BLaER1 (cell line): ENCODE data around the gene OR2G3.

Experiments used
- H3K27ac ChIP-seq: shearing (Covaris generic); formaldehyde crosslinking; 2 replicates; pipeline ENCODE4 v1.8.1; 2022
- H3K27me3 ChIP-seq: shearing (Covaris generic); formaldehyde crosslinking; 2 replicates; pipeline ENCODE4 v1.8.1; 2022
- H3K36me3 ChIP-seq: shearing (Covaris generic); formaldehyde crosslinking; 2 replicates; pipeline ENCODE4 v1.8.1; 2022
- H3K4me1 ChIP-seq: shearing (Covaris generic); formaldehyde crosslinking; 2 replicates; pipeline ENCODE4 v1.8.1; 2022
- H3K4me2 ChIP-seq: shearing (Covaris generic); formaldehyde crosslinking; 2 replicates; pipeline ENCODE4 v1.8.1; 2022
- H3K4me3 ChIP-seq: shearing (Covaris generic); formaldehyde crosslinking; 2 replicates; pipeline ENCODE4 v1.8.1; 2022
- H3K9ac ChIP-seq: shearing (Covaris generic); formaldehyde crosslinking; 2 replicates; pipeline ENCODE4 v1.8.1; 2022
- H3K9me3 ChIP-seq: shearing (Covaris generic); formaldehyde crosslinking; 2 replicates; pipeline ENCODE4 v1.8.1; 2022
- H4K20me1 ChIP-seq: shearing (Covaris generic); formaldehyde crosslinking; 2 replicates; pipeline ENCODE4 v1.8.1; 2022
- Cebpa-rat ChIP-seq: shearing (Covaris generic); IDR thresholded peaks from 2 replicates; pipeline ENCODE4 v1.8.1; 2022

The OR2G3 gene

DNA sequence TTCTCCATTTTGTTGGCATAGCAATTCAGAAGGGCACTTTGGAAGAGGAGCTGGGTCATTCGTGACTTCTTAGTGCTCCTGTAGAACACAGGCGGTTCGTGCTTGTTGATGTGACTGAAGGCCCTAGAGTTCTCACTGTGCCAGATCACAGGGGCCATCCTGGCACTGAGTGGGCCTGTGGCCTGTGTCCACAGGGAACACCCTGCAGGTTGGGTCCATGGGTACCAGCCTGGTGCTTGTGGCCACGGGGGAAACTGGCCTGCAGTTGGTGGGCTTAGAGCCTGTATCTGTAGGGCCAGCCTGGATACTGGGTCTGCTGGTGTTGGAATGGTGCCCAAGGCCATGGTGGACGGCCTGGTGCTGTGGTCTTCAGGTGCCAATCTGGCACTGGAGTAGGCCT lies 9.2 kb downstream of the OR2G3 start:
- no peak overlapping the region for H3K4me2 ChIP-seq
- no peak for TF ChIP-seq Cebpa-rat

DNA sequence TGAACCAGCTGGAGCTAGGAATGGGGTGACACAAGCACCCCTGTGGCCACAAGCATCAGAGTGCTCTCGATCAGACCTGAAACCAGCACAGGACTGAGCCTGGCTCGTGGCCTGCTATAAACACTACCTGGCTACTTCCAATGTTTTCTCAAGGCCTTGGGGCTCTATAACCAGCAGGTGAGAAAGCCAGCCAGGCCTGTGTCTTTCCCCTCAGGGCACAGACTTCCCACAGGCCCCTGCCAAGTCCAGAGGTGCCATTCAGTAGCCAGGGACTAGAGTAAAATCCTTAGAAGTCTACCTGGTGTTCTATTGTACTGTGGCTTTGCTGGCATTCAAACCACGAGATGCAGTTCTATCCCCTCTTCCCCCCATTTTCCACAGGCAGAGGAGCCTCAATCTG lies 22.6 kb downstream of the OR2G3 start:
- H3K9ac ChIP-seq, result no peak overlapping the region
- H3K9me3 ChIP-seq, result 0 out of 2 replicates have a peak, but pooled peaks cover 3% of the 10 kb centered on the region
- TF ChIP-seq Cebpa-rat, result no peak
- H3K27me3 ChIP-seq, result no peaks in the 10 kb centered on the region
- H3K27ac ChIP-seq, result no peak overlapping the region
- H3K4me2 ChIP-seq, result no peak overlapping the region
- no peaks in the 10 kb centered on the region for H4K20me1 ChIP-seq
- H3K36me3 ChIP-seq, result no peaks in the 10 kb centered on the region
- H3K4me1 ChIP-seq, result no peaks in the 10 kb centered on the region
- H3K4me3 ChIP-seq, result no peak overlapping the region

More for the DNA sequence above, 9.2 kb downstream of the OR2G3 start:
- no peaks in the 10 kb centered on the region for H4K20me1 ChIP-seq
- no peak overlapping the region for H3K9ac ChIP-seq
- H3K27me3 ChIP-seq, result no peaks in the 10 kb centered on the region
- no peaks in the 10 kb centered on the region for H3K36me3 ChIP-seq
- no peaks in the 10 kb centered on the region for H3K4me1 ChIP-seq
- no peaks in the 10 kb centered on the region for H3K9me3 ChIP-seq
- no peak overlapping the region for H3K4me3 ChIP-seq
- no peak overlapping the region for H3K27ac ChIP-seq

DNA sequence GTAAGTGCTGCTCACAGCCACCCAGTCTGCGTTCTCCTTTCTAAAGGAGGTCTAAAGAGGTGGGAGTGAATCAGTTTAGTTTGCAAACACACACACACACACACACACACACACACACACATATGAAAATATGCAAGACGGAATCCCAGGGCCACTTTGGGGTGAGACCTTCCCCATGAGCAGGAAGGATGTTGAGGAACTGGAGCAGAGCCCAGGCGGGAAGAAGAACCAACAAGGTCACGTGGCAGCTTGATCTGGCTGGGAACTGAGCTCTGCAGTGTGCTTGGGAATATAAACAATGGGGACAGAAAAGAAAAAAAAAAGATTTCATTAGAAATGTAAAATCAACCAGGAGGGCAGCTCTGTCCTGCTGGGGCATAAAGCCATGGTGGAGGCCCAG lies 32.6 kb downstream of the OR2G3 start:
- Histone ChIP-seq H3K27me3 (no peaks in the 10 kb centered on the region), H3K9ac (no peak overlapping the region), H3K4me3 (no peak overlapping the region), H3K36me3 (no peaks in the 10 kb centered on the region), H3K4me1 (no peaks in the 10 kb centered on the region), H3K4me2 (no peak overlapping the region), H3K9me3 (peaks cover 15% of the 10 kb centered on the region), H3K27ac (no peak overlapping the region), H4K20me1 (no peaks in the 10 kb centered on the region)
- no peak for TF ChIP-seq Cebpa-rat

DNA sequence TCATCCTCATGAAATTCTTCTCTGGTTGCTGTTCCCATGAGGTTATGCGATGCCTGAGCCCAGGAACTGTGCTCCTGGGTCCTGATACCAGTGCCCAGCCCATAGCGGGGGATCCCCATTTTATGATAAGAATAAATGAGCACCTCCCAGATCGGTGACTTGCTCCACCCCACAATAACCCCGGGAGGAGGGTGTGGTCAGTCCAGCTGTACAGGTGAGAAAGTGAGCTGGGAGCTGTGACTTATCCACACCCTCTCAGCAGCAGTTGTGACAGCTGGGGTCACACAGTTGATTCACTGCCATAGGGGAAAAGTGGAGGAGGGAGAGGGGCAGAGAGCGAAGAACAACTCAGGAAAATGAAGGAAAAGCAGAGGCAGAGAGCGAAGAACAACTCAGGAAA lies 33.4 kb downstream of the OR2G3 start:
- no peak overlapping the region for H3K4me2 ChIP-seq
- H3K9ac ChIP-seq, result no peak overlapping the region
- H3K36me3 ChIP-seq, result no peaks in the 10 kb centered on the region
- peaks cover 15% of the 10 kb centered on the region for H3K9me3 ChIP-seq
- H3K4me3 ChIP-seq, result no peak overlapping the region
- no peaks in the 10 kb centered on the region for H3K4me1 ChIP-seq
- H3K27ac ChIP-seq, result no peak overlapping the region
- no peak for TF ChIP-seq Cebpa-rat
- H3K27me3 ChIP-seq, result no peaks in the 10 kb centered on the region
- no peaks in the 10 kb centered on the region for H4K20me1 ChIP-seq

DNA sequence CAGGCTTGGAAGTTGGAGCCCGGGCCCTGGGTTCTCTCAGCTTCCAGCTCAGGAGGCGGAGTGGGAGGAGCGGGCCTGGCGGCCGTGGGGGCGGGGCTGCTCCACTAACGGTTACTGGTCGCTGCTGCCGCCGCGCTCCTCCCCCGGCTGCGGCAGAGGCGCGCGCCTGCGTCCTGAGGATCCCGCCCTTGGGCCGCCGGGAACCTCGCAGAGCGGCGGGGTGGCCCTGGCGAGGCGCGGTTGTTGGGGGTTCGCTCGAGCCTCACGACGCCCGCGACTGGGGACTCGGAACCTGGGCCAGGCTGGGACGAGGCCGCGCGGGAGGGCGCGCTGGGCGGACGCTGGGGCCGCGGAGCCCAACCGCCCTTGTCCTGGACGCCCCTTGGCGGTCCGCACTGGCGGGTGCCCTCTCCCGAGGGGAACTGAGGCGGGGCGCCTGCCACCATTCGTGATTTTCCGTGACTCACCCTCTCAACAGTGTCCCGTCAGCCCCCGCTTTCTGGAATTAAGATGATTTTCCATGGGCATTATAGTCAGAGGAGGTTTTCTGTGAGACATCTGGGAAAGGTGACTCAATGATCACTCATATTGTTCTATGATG lies 34.1 kb downstream of the OR2G3 start:
- no peak overlapping the region for H3K4me2 ChIP-seq
- no peaks in the 10 kb centered on the region for H4K20me1 ChIP-seq
- no peak overlapping the region for H3K4me3 ChIP-seq
- TF ChIP-seq Cebpa-rat, result no peak
- no peaks in the 10 kb centered on the region for H3K27me3 ChIP-seq
- no peaks in the 10 kb centered on the region for H3K36me3 ChIP-seq
- no peak overlapping the region for H3K9ac ChIP-seq
- H3K27ac ChIP-seq, result no peak overlapping the region
- H3K4me1 ChIP-seq, result no peaks in the 10 kb centered on the region
- H3K9me3 ChIP-seq, result peaks cover 15% of the 10 kb centered on the region

DNA sequence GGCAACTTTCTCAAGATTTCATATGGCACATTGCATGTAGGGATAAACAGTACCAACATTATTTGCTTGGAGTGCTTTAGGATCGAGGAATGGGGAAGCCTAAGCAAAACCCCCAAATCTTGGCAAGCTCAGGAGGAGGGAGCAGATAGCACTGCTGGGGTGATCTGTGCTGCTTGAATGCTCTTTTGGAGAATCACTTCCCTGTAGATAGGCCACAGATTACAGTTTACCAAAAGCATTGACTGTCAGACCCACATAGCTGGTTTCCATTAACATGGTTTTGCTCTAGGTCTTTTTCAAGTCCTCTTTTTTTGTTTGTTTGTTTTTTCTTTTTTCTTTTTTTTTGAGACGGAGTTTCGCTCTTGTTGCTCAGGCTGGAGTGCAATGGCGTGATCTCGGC lies 37.4 kb downstream of the OR2G3 start:
- peaks cover 15% of the 10 kb centered on the region for H3K9me3 ChIP-seq
- no peaks in the 10 kb centered on the region for H4K20me1 ChIP-seq
- no peak for TF ChIP-seq Cebpa-rat
- no peak overlapping the region for H3K27ac ChIP-seq
- H3K27me3 ChIP-seq, result no peaks in the 10 kb centered on the region
- H3K9ac ChIP-seq, result no peak overlapping the region
- H3K4me2 ChIP-seq, result no peak overlapping the region
- H3K4me1 ChIP-seq, result peaks cover 3% of the 10 kb centered on the region
- no peak overlapping the region for H3K4me3 ChIP-seq
- H3K36me3 ChIP-seq, result no peaks in the 10 kb centered on the region

DNA sequence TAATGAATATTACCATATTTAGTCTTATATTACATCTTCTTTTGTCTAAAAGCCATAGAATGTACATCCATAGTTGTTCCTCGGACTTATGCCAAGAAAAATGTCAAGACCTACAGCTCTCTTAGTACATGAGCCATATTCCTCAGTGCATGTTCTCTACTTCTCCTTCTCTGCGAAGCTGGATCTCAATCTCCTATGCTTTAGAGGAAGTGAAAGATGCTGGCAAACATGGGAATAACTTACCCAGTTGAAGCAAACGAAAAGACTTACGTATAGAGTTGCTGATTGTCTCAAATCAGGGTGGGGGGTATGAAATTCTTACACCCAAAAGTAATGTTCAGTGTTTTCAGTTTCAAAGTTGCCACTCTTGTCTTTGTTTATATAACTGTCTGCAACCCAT lies 41.5 kb downstream of the OR2G3 start:
- Histone ChIP-seq H3K4me2 (no peak overlapping the region), H3K27me3 (no peaks in the 10 kb centered on the region), H3K4me3 (no peak overlapping the region), H3K9ac (no peak overlapping the region), H3K9me3 (no peaks in the 10 kb centered on the region), H3K27ac (no peak overlapping the region), H3K36me3 (no peaks in the 10 kb centered on the region), H3K4me1 (peaks cover 10% of the 10 kb centered on the region), H4K20me1 (no peaks in the 10 kb centered on the region)
- no peak for TF ChIP-seq Cebpa-rat

DNA sequence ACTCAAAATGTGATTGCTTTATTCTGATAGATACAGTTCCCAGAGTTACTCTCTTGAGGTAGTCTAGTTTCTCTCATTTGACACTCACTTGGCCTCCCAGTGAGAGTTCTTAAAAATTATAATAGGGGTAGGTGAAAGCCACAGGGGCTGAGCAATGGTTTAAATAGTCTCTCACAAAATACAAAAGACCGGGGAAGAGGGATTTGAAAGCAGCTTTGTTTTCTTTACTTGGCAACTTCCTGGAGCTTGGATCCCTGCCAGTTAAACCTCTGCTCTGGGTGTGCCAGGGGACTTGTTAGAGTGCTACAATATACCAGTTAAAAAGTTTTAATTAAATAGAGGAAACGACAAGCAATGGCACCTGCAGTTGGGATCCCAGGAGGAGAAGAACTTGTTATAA lies 42.5 kb downstream of the OR2G3 start:
- Histone ChIP-seq H3K4me1 (peaks cover 10% of the 10 kb centered on the region), H3K27ac (no peak overlapping the region)
- TF ChIP-seq Cebpa-rat, result no peak

DNA sequence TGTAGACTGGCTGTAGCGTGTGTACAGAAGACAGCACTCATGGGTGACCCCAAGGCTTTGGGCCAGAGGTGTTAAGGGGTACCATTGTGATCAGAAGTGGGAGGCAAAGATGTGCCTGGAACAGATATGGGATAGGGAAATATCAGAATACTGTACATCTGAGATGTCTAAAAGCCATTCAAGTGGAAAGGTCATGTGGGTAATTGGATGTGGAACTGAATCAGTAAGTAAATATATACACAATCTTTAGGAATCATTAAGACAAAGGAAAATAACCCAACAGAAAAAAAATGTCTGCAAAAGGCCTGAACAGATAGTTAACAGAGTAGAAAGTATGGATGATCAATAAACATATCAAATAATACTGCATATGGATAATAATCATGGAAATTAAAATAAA lies 47.7 kb downstream of the OR2G3 start:
- H3K4me3 ChIP-seq, result no peak overlapping the region
- no peaks in the 10 kb centered on the region for H3K27me3 ChIP-seq
- H3K9me3 ChIP-seq, result no peaks in the 10 kb centered on the region
- no peak for TF ChIP-seq Cebpa-rat
- H4K20me1 ChIP-seq, result no peaks in the 10 kb centered on the region
- no peaks in the 10 kb centered on the region for H3K36me3 ChIP-seq
- no peak overlapping the region for H3K9ac ChIP-seq
- no peak overlapping the region for H3K4me2 ChIP-seq
- H3K4me1 ChIP-seq, result peaks cover 4% of the 10 kb centered on the region
- H3K27ac ChIP-seq, result no peak overlapping the region

More for the DNA sequence above, 42.5 kb downstream of the OR2G3 start:
- peak overlapping the region; percentile 30 for H3K4me2 ChIP-seq
- H3K36me3 ChIP-seq, result no peaks in the 10 kb centered on the region
- no peak overlapping the region for H3K4me3 ChIP-seq
- H3K27me3 ChIP-seq, result no peaks in the 10 kb centered on the region
- H3K9me3 ChIP-seq, result no peaks in the 10 kb centered on the region
- no peak overlapping the region for H3K9ac ChIP-seq
- no peaks in the 10 kb centered on the region for H4K20me1 ChIP-seq
